Amygdala (tissue), 56 donors: Measurements from ENCODE around the gene MS4A2.
A peak's percentile ranks its signal among the peaks of the same experiment; 100 is the strongest.
"Not testable (repeated sequence)": the region's sequence is repeated elsewhere in the genome, so short reads cannot be mapped to it uniquely, and the experiment has no call there.

Experiments used
- DNase-seq, 56 donors: peaks; one replicate each; lab custom pipeline; 2025; lab: John Stamatoyannopoulos, UW

Gene MS4A2

GRCh38 chr11:60100516-60100915, 12.1 kb downstream of the MS4A2 start:
- DNase-seq: no peak

- not testable (repeated sequence) for DNase-seq
Observed at GRCh38 chr11:60101368-60101767, 12.9 kb downstream of the MS4A2 start.

GRCh38 chr11:60104471-60105115, 16.1 kb downstream of the MS4A2 start:
- DNase-seq: not testable (repeated sequence)

DNA sequence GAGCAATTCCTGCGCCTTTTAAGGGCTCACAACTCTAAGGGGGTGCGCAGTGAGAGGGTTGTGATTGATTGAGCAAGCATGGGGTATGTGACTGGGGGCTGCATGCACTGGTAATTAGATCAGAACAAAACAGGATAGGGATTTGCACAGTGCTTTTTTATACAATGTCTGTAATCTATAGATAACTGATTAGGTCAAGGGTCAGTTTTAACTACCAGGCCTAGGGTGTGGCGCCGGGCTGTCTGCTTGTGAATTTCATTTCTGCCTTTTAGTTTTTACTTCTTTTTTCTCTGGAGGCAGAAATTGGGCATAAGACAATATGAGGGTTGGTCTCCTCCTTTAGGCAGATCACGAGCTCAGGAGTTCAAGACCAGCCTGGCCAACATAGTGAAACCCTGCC, 20.2 kb downstream of the MS4A2 start:
- not testable (repeated sequence) for DNase-seq

- DNase-seq: no peak
Observed at GRCh38 chr11:60111793-60112192, 23.3 kb downstream of the MS4A2 start.

DNA sequence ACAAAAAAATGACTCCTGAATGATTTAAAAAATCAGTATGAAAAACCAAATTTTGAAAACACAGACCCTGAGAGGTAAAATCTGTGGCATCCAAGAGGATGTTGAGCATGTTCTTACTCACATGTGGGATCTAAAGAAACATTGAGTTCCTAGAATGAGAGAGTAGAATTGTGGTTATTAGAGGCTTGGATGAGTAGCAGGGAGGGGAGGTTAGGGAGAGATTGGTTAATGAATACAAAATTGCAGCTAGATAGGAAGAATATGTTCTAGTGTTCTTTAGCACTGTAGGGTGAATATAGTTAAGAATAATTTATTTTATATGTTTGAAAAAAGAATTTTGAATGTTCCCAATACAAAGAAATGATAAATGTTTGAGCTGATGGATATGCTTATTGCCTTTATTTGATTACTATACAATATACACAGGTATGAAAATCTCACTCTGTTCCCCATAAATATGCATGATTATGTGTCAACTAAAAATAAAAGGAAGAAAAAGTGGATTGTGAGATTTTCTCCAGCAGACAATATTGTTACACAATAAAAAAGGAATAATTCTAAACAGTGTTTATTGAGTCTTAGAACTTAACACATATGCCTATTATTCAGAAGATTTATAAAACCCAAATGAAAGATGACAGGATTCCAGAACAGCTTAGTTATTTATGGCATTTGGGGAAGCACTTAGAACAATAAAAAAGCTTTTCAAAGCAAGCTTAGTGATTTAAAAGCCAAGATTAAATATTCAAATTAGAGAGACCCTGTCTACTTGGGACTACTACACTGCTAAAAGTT, 28.7 kb downstream of the MS4A2 start:
- DNase-seq: no peak

DNA sequence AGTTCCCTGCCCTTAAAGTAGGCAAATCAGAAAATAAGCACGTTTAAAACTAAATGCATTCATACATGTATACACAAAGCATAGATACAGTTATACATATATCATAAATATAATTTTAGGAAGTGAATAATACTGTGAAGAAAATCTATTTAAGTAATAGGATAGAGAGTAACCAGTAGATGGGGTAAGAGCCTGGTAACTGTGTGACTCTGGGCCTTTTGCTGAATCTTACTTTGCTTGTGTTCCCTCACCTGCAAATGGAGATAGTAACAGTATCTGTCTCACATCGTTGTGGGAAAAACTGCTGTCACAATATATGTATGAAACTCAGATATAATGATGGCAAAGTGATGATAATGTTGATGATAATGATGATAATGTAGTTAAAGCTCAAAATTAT, 29.9 kb downstream of the MS4A2 start:
- DNase-seq: no peak

DNA sequence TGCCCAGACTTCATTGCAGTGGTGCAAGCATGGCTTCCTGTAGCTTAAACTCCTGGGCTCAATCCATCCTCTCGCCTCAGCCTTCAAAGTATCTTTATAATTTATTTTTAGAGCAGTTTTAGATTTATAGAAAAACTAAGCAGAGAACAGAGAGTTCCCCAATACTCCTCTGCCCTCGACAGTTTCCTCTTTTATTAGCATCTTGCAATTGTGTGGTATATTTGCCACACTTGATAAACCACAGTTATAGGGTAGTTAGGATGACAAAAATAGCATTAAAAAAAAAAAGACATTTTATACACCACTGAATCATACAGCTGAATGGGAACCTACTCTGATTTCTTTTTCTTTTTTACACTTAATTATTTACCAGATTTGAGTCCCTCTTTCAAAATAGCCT, 31.2 kb downstream of the MS4A2 start:
- no peak for DNase-seq

GRCh38 chr11:60121264-60121663, 32.8 kb downstream of the MS4A2 start:
- DNase-seq: no peak

- no peak for DNase-seq
Observed at GRCh38 chr11:60122414-60123036, 34.1 kb downstream of the MS4A2 start.

DNA sequence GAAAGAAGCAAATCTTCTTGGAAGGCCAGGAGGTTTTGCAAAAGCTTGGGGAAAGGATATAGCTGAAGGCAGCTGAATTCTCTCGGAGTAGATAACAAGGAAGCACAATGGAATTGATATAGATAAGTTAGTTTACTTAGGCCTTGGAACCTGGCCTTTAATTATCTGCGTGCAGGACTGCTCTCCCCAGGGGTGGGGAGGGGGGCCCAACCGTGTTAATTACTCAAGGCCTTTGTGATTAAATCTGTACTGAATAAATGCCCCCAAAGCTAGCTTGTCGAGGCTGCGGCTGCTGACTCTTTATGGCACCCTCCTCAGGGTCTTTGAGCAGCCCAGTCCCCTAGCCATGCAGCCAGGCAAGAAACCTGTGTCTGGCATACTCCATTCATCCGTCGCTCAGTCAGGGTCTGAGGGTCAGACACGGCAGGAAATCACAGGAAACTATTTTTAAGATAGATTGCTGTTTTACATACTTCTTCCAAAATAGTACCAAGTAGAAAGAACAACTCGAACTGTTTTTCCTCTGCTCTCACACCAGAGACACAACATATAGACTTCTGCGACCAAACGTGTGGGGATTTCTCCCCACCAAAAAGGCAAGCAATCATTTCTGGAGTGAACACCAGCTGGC, 36.5 kb downstream of the MS4A2 start:
- DNase-seq: no peak

DNA sequence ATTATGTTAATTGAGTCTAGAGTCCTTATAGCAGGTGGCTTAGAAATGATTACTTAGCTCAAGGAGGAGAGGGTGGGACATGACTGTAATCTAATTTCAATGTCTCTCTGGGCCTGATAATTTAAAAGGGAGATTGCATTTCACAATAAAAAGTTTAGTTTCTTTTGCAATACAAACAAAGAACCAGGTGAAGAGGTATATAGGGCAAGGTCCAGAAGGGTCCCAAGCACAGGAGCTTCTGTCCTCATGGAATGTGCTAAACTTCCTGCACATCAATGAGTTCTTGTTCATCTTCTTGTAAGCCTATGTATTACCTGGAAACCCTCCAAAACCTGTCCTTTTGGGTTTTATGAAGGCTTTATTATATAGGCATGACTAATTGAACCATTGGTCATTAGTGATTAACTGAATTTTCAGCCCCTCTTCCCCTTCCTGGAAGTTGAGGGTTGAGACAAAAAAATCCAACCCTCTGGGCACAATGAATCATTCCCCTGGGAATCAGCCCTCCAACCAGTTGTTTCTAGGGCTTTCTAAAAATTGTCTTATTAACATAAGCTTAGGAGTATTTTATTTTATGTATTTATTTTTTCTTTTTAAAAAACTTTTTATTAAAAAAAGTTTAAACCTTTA, 37.6 kb downstream of the MS4A2 start:
- DNase-seq: no peak

DNA sequence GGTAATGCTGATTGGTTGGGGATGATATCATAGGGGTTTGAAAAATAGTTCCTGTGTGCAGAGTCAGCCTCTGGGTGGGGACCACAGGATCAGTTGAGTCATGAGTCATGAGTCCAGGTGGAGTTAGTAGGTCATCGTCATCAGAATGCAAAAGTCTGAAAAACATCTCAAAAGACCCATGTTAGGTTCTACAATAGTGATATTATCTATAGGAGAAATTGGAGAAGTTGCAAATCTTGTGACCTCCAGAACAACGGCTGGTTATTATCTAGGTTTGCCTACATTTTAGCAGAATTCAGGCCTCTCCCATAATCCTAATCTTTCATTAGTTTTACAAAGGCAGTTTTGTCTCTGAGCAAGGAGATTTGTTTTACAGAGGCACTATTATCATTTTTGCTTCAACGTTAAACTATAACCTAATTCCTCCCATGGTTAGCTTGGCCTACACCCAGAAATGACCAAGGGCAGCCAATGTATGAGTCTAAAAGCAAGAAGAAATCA, 38.9 kb downstream of the MS4A2 start:
- DNase-seq: no peak

DNA sequence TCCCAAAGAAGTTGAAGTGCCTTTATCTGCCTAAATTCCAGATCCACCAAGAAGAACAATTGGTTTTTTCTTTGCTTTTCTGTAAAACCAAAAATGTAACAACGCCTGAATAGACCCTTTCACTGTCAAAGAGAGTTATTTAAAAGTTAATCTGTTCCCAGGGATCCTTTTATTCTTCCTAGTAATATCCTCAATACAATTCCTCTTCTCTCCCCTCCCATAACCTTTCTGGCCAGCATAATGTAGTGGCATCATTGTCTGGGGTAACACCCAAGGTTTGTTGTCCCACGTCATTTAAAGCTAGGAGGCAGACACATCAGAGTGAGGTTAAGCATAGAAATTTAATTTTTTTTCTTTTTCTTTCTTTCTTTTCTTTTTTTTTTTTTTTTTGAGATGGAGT, 39.9 kb downstream of the MS4A2 start:
- DNase-seq: no peak

DNA sequence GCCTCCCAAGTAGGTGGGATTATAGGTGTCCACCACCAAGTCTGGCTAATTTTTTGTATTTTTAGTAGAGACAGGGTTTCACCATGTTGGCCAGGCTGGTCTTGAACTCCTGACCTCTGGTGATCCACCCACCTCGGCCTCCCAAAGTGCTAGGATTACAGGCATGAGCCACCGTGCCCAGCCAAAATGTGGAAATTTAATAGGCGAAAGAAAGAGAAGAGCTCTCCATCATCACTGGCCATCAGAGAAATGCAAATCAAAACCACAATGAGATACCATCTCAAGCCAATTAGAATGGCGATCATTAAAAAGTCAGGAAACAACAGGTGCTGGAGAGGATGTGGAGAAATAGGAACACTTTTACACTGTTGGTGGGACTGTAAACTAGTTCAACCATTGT, 40.4 kb downstream of the MS4A2 start:
- DNase-seq: not testable (repeated sequence)

DNA sequence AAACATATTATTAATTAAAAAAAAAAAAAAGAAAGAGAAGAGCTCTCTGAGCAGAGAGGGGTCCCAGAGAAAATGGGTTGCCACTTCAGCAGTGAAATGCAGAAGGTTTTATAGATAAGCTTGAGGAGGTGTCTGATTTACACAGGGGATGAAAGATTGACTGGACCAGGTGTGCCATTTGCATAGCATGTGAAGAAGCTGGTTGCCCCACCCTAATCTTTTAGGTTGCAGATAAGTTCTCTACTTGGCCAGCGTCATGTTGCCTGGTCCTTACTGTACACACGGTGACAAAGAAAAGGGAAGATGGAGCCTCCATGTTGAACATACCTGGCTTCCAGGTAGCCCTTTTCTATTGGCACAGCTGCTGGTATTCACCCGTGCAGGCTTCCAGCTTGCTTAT, 41.4 kb downstream of the MS4A2 start:
- DNase-seq: no peak

DNA sequence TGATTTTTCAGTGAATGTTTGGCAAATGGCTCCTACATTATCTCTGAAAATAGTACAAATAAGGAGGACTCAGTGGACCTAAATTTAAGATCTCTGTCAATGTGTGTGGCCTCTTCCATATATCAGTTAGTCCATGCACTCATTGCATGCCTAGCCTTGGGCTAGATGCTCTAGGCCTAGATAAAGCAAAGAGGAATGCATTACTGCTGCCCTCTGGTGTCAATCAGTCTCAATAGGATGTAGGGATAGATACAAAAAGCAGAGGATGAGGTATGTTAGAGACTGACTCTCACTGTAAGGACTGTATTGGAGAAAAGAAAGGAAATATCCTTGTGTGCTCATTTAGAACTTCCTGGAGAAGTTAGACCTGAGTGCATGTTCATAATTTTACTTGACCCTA, 42.0 kb downstream of the MS4A2 start:
- peak in 5 of 56 donors; percentile 1 to 33 (median 6) for DNase-seq

DNA sequence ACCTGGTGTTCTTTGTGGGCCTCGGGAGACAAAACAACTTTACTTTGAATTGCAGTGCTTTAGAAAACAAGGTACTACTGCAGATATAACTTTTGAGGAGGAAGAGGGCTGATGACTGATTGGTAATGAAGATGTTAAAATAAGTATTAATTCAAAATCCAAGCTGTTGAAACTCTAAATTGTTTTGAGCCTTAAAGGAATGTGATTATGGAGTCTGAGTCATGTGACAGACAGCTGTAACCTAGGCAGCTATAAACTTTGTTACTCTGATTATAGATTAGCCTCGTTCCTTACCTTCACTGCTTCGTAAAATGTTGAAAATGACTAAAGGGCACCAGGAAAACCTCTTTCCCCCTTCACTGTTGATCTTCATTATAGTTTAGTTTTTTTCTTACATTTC, 43.4 kb downstream of the MS4A2 start:
- no peak for DNase-seq

DNA sequence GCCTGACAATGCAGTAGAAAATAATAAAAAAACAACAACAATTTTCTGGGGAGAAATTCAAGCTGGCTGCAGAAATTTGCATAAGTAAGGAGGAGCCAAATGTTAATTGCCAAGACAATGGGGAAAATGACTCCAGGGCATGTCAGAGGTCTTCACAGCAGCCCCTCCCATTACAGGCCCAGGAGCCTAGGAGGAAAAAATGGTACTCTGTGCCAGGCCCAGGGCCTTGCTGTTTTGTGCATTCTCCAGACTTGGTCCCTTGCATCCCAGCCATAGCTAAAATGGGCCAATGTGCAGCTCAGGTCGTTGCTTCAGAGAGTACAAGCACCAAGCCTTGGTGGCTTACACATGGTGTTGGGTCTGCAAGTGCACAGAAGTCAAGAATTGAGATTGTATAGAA, 45.5 kb downstream of the MS4A2 start:
- no peak for DNase-seq

- no peak for DNase-seq
Observed at GRCh38 chr11:60143768-60144167, 55.3 kb downstream of the MS4A2 start.

GRCh38 chr11:60145677-60146076, 57.2 kb downstream of the MS4A2 start:
- no peak for DNase-seq
